Nephron (organoid): ENCODE data around the gene ANTXRL.
"Not testable (repeated sequence)": the region's sequence is repeated elsewhere in the genome, so short reads cannot be mapped to it uniquely, and the experiment has no call there.

Experiments
- H3K27ac Mint-ChIP-seq, 3 experiments: 2 replicates each; pipeline ENCODE4 v1.8.0; 2020; ENCODE audit warnings: mixed read lengths in 3 of 3, mild to moderate bottlenecking in 2 of 3, moderate library complexity in 1 of 3
- H3K27me3 Mint-ChIP-seq: 2 replicates; pipeline ENCODE4 v1.8.0; 2021; ENCODE audit warnings: low read depth, mild to moderate bottlenecking, moderate library complexity, mixed read lengths
- H3K36me3 Mint-ChIP-seq: 2 replicates; pipeline ENCODE4 v1.8.0; 2020; ENCODE audit warnings: low read depth, mixed read lengths
- H3K4me1 Mint-ChIP-seq: 2 replicates; pipeline ENCODE4 v1.8.0; 2020; ENCODE audit warnings: mixed read lengths
- H3K4me3 Mint-ChIP-seq, 3 experiments: 2 replicates each; pipeline ENCODE4 v1.8.0; 2020; ENCODE audit warnings: mild to moderate bottlenecking in 3 of 3, mixed read lengths in 3 of 3, moderate library complexity in 2 of 3
- H3K9me3 Mint-ChIP-seq: 2 replicates; pipeline ENCODE4 v1.8.0; 2020; ENCODE audit warnings: mixed read lengths

ANTXRL gene

GRCh38 chr10:46377651-46378050 lies 90.9 kb downstream of the ANTXRL start:
- not testable (repeated sequence) for H3K4me1 Mint-ChIP-seq, H3K36me3 Mint-ChIP-seq, H3K27me3 Mint-ChIP-seq, H3K4me3 Mint-ChIP-seq, H3K9me3 Mint-ChIP-seq, H3K27ac Mint-ChIP-seq

GRCh38 chr10:46378108-46378507 lies 91.3 kb downstream of the ANTXRL start:
- not testable (repeated sequence) for H3K4me1 Mint-ChIP-seq, H3K36me3 Mint-ChIP-seq, H3K4me3 Mint-ChIP-seq, H3K27me3 Mint-ChIP-seq, H3K27ac Mint-ChIP-seq, H3K9me3 Mint-ChIP-seq

GRCh38 chr10:46379233-46379848 lies 92.5 kb downstream of the ANTXRL start:
- not testable (repeated sequence) for H3K27me3 Mint-ChIP-seq, H3K27ac Mint-ChIP-seq, H3K4me3 Mint-ChIP-seq, H3K36me3 Mint-ChIP-seq, H3K4me1 Mint-ChIP-seq, H3K9me3 Mint-ChIP-seq
